ENCODE data around the gene PINLYP.

The PINLYP gene

GRCh38 chr19:43532962-43533545 lies 42.5 kb upstream of the PINLYP start, which contains the start of gene ZNF575:
ZNF575 (plus strand) TSS chr19:43533188; CDS start chr19:43534423, 1,235 bp downstream.
- DNase-seq (ENCODE audit: low read depth): peak; percentile 81
- no peak for TF ChIP-seq CTCF (conservative IDR thresholded peaks at IDR 0.05; ENCODE audit: low read depth, low read length)
- peak within 1 kb of the TSS; percentile 44 for H3K4me3 ChIP-seq (ENCODE audit: low read length)

DNA sequence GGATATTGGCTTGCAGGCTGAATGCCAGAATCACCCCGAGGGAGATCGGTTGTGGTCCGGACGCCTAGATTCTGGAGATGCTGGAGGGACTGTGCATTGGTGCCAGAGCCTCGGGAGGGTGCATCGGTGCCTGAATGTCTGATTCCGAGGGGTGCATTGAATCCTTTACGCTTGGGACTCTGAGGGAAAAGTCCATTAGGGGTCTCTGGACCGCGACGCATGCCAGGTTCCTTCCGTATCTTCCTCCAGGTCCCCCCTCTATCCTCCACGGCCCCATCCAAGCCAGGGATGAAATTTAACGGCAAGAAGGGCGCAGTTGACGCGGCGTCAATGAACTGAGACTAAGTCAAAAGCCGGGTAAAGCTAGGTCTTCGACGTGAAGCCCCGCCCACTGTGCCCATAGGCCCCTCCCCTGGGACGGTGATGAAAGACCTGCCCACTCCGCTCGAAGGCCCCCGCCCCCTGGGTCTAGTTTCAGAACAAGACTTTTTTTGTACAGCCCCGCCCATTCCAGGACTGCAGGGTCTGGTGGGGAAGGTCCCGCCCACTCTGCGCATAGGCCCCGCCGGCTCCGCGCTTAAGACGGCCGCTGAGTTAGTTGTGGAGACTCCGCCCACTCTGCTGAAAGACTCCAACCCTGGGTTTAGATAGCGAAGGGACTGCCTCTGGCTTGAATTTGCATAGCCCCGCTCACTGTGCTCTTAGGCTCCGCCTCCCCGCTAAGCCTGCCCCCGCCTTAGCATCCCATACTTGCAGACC lies 41.9 kb upstream of the PINLYP start:
- no peak for TF ChIP-seq CTCF (conservative IDR thresholded peaks at IDR 0.05; ENCODE audit: low read depth, low read length)
- DNase-seq (ENCODE audit: low read depth): peak; percentile 99
- peak overlapping the region; percentile 44 for H3K4me3 ChIP-seq (ENCODE audit: low read length)

DNA sequence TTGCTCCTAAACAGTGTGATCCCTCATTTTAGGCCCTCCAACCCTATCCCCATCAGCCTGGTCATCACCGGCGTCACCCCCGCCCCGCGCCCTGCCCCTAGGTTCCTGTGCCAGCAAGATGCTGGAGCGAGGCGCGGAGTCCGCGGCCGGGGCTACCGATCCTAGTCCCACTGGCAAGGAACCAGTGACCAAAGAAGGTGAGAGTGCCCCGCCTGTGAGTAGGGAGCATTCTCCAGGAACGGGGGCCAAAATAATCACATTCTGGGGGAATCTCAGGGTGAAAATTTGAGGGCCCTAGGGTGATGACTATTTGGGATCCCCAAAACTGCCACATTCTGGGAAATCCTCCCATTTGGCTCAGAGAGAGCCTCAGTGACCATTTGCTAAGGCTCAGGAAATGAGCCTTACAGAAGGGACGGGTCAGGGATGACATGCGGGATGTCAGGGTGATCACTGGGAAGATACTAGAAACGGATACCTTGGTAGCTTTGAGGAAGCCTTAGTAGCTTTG lies 41.2 kb upstream of the PINLYP start:
- DNase-seq (ENCODE audit: low read depth): no peak
- no peak for TF ChIP-seq CTCF (conservative IDR thresholded peaks at IDR 0.05; ENCODE audit: low read depth, low read length)
- peak overlapping the region; percentile 44 for H3K4me3 ChIP-seq (ENCODE audit: low read length)

- H3K4me3 ChIP-seq (ENCODE audit: low read length): no peak overlapping the region
- no peak for DNase-seq (ENCODE audit: low read depth)
- peak; percentile 74 for TF ChIP-seq CTCF (conservative IDR thresholded peaks at IDR 0.05; ENCODE audit: low read depth, low read length)
Observed at GRCh38 chr19:43534816-43535761, 40.5 kb upstream of the PINLYP start.

DNA sequence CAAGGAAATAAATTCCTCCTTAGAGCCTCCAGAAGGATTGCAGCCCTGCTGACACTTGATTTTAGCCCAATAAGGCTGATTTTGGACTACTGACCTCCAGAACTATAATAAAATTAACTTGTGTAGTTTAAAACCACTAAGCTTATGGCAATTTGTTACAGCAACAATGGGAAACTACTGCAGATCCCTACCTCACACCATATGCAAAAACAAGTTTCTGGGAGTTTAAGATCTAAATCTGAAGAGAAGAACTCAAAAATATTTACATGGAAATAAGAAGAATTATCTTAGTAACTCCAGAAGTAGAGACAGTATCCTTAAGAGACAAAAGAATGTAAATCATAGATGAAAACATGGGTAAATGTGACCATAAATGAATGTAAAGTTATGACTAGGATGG lies 36.7 kb upstream of the PINLYP start:
- DNase-seq (ENCODE audit: low read depth): no peak
- no peak for TF ChIP-seq CTCF (conservative IDR thresholded peaks at IDR 0.05; ENCODE audit: low read depth, low read length)
- no peak overlapping the region for H3K4me3 ChIP-seq (ENCODE audit: low read length)

DNA sequence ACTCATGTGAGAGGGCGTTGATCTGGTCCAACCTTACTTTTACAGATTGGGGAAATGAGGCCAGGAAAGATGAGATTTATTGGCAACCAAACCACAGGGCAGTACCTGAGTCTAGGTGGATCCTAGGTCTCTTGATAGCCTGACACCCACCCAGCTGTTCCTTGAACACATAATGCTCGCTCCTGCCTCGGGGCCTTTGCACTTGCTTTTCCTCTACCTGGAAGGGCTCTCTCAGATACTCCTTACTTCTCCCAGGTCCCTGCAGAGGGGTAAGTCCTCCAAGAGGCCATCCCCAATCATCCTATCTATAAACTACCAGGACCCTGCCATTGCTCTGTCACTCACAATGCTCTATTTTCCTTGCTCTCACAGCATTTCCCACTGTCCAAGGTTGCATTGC lies 35.2 kb upstream of the PINLYP start:
- no peak for DNase-seq (ENCODE audit: low read depth)
- TF ChIP-seq CTCF (conservative IDR thresholded peaks at IDR 0.05; ENCODE audit: low read depth, low read length): no peak
- H3K4me3 ChIP-seq (ENCODE audit: low read length): no peak overlapping the region
